ENCODE results near the gene URB2. TPM values are rescaled to one million over a fixed set of nuclear protein-coding genes. Genes with fewer than 3 reads are reported as not detected.
"Not testable (repeated sequence)": the region's sequence is repeated elsewhere in the genome, so short reads cannot be mapped to it uniquely, and the experiment has no call there.

Gene URB2
- total RNA-seq, 4 donors from 2014 or later, result 2.6 to 6.5 (median 3.2) TPM

GRCh38 chr1:229621663-229622062 is 4.4 kb upstream of the URB2 start:
- intact Hi-C loops (cut with DNase I; ENCODE audit: low total_unique reads) (loop anchor here (1.0 kb wide), 1 partner anchor 21 kb away; no protein-coding TSS in a partner anchor), in situ Hi-C loops (cut with MboI; ENCODE audit: low pct_ligation_motif_present in 1 of 4, low pct_unique_long_range_greater_than_20kb in 1 of 4, low sequenced_read_pairs in 3 of 4) (loop anchor here in 2 of 4 donors (10.0 kb wide), 2 partner anchors 47 to 57 kb away; no protein-coding TSS in a partner anchor)
- no peaks in the 10 kb centered on the region for H3K9me3 ChIP-seq
- peaks cover 7 to 21% (median 14%) of the 10 kb centered on the region in 4 donors for H3K4me1 ChIP-seq
- no peak overlapping the region for H3K4me3 ChIP-seq
- no peaks in the 10 kb centered on the region for H3K36me3 ChIP-seq
- TF ChIP-seq POLR2AphosphoS5 (IDR thresholded peaks at IDR 0.05) (no peak), POLR2A (IDR thresholded peaks at IDR 0.05) (no peak), CTCF (IDR thresholded peaks at IDR 0.05) (no peak)
- no peak overlapping the region for H3K27ac ChIP-seq
- 88 to 92% methylated on average over 2 of the region's 2 CpGs for WGBS, 2 donors (ENCODE audit: low coverage in 1 of 2)
- no peak for DNase-seq
- H3K27me3 ChIP-seq, result no peaks in the 10 kb centered on the region

GRCh38 chr1:229622641-229623120 is 3.4 kb upstream of the URB2 start:
- peaks cover 14 to 31% (median 18%) of the 10 kb centered on the region in 4 donors for H3K4me1 ChIP-seq
- DNase-seq; H3K9me3 ChIP-seq; H3K27ac ChIP-seq; H3K4me3 ChIP-seq; intact Hi-C loops (cut with DNase I; ENCODE audit: low total_unique reads); H3K27me3 ChIP-seq; H3K36me3 ChIP-seq: not testable (repeated sequence)
- WGBS, 2 donors (ENCODE audit: low coverage in 1 of 2), result 91 to 93% methylated on average over 5 to 10 of the region's 10 CpGs
- in situ Hi-C loops (cut with MboI; ENCODE audit: low pct_ligation_motif_present in 1 of 4, low pct_unique_long_range_greater_than_20kb in 1 of 4, low sequenced_read_pairs in 3 of 4), result loop anchor here in 2 of 4 donors (10.0 kb wide), 2 partner anchors 48 to 58 kb away; no protein-coding TSS in a partner anchor

- in situ Hi-C loops (cut with MboI; ENCODE audit: low pct_ligation_motif_present in 1 of 4, low pct_unique_long_range_greater_than_20kb in 1 of 4, low sequenced_read_pairs in 3 of 4) (loop anchor here in 2 of 4 donors (10.0 kb wide), 2 partner anchors 48 to 58 kb away; no protein-coding TSS in a partner anchor), intact Hi-C loops (cut with DNase I; ENCODE audit: low total_unique reads) (no loop called here)
- H3K36me3 ChIP-seq, result no peaks in the 10 kb centered on the region
- H3K4me1 ChIP-seq, result peaks cover 14 to 32% (median 18%) of the 10 kb centered on the region in 4 donors
- no peak for DNase-seq
- WGBS, 2 donors (ENCODE audit: low coverage in 1 of 2), result 78 to 86% methylated on average over 5 of the region's 5 CpGs
- no peak for TF ChIP-seq POLR2AphosphoS5 (IDR thresholded peaks at IDR 0.05)
- TF ChIP-seq CTCF (IDR thresholded peaks at IDR 0.05), result no peak
- TF ChIP-seq POLR2A (IDR thresholded peaks at IDR 0.05), result no peak
- no peak overlapping the region for H3K4me3 ChIP-seq
- no peaks in the 10 kb centered on the region for H3K9me3 ChIP-seq
- no peak overlapping the region for H3K27ac ChIP-seq
- H3K27me3 ChIP-seq, result no peaks in the 10 kb centered on the region
These were observed 2.8 kb upstream of the URB2 start for GRCh38 chr1:229623225-229623624.

GRCh38 chr1:229623838-229624237 is 2.2 kb upstream of the URB2 start:
- no peak for DNase-seq
- Histone ChIP-seq H3K9me3 (no peaks in the 10 kb centered on the region), H3K27me3 (no peaks in the 10 kb centered on the region), H3K36me3 (no peaks in the 10 kb centered on the region), H3K27ac (no peak overlapping the region), H3K4me1 (peaks cover 14 to 32% (median 18%) of the 10 kb centered on the region in 4 donors), H3K4me3 (no peak overlapping the region)
- 81% methylated on average over 1 of the region's 1 CpG; no CpG with 5 or more reads in 1 of the 2 donors for WGBS, 2 donors (ENCODE audit: low coverage in 1 of 2)
- TF ChIP-seq EP300 (IDR thresholded peaks at IDR 0.05; ENCODE audit: low read depth), result no peak
- no peak for TF ChIP-seq CTCF (IDR thresholded peaks at IDR 0.05)
- intact Hi-C loops (cut with DNase I; ENCODE audit: low total_unique reads) (no loop called here), in situ Hi-C loops (cut with MboI; ENCODE audit: low pct_ligation_motif_present in 1 of 4, low pct_unique_long_range_greater_than_20kb in 1 of 4, low sequenced_read_pairs in 3 of 4) (loop anchor here in 2 of 4 donors (10.0 kb wide), 2 partner anchors 49 to 59 kb away; no protein-coding TSS in a partner anchor)
